ENCODE measurements around the gene ZNF665. TPM values are rescaled to one million over a fixed set of nuclear protein-coding genes. Genes with fewer than 3 reads are reported as not detected.

Gene ZNF665
- total RNA-seq, 4 donors from 2014 or later: 0.34 to 3.8 (median 1.3) TPM

DNA sequence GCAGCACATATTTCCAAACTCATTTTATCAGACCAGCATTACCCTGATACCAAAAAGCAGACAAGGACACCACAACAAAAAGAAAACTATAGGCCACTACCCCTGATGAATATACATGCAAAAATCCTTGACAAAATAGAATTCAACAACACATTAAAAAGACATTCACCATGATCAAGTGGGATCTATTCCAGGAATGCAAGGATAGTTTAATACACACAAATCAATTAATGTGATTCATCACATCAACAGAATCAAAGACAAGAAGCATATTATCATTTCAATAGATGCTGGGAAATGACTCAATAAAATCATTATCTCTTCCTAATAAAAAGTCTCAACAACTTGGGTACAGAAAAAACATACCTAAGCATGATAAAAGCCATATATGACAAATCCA, 45.5 kb downstream of the ZNF665 start:
- H3K27me3 ChIP-seq: no peaks in the 10 kb centered on the region
- peaks cover 0 to 93% (median 64%) of the 10 kb centered on the region in 3 donors for H3K9me3 ChIP-seq
- TF ChIP-seq POLR2A (IDR thresholded peaks at IDR 0.05) (no peak), CTCF (IDR thresholded peaks at IDR 0.05) (no peak)
- no peak overlapping the region for H3K4me3 ChIP-seq
- H3K4me1 ChIP-seq: no peaks in the 10 kb centered on the region
- intact Hi-C loops (cut with DNase I): no loop called here
- peaks cover 6 to 95% (median 14%) of the 10 kb centered on the region in 3 donors for H3K36me3 ChIP-seq
- DNase-seq: no peak
- no peak overlapping the region for H3K27ac ChIP-seq

DNA sequence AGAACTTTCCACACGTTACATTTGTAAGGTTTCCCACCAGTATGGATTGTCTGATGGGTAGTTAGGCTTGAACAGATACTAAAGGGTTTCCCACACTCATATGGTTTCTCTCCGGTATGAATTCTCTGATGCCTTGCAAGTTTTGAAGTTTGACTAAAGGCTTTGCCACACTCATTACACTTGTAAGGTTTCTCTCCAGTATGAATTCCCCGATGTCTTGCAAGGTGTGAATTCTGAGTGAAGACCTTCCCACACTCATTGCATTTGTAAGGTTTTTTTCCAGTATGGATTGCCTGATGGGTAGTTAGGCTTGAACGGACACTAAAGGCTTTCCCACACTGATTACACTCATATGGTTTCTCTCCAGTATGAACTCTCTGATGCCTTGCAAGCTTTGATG, 52.8 kb downstream of the ZNF665 start:
- Histone ChIP-seq H3K4me3 (no peak overlapping the region), H3K4me1 (no peaks in the 10 kb centered on the region), H3K36me3 (peaks cover 4 to 45% (median 14%) of the 10 kb centered on the region in 3 donors), H3K27ac (no peak overlapping the region), H3K9me3 (peaks cover 7 to 94% (median 64%) of the 10 kb centered on the region in 3 donors), H3K27me3 (no peaks in the 10 kb centered on the region)
- intact Hi-C loops (cut with DNase I): no loop called here
- no peak for TF ChIP-seq POLR2A (IDR thresholded peaks at IDR 0.05)
- DNase-seq: no peak
- WGBS, 2 donors: 92 to 97% methylated on average over 4 of the region's 4 CpGs

- Histone ChIP-seq H3K27ac (no peak overlapping the region), H3K27me3 (no peaks in the 10 kb centered on the region), H3K36me3 (peaks cover 1 to 10% (median 4%) of the 10 kb centered on the region in 3 donors), H3K4me1 (peaks cover 0 to 16% (median 0%) of the 10 kb centered on the region in 3 donors), H3K4me3 (no peak overlapping the region), H3K9me3 (peaks cover 7 to 78% (median 42%) of the 10 kb centered on the region in 3 donors)
- TF ChIP-seq CTCF (IDR thresholded peaks at IDR 0.05) (no peak), POLR2A (IDR thresholded peaks at IDR 0.05) (no peak)
- intact Hi-C loops (cut with DNase I): no loop called here
- DNase-seq: no peak
- 83% methylated on average over 3 of the region's 3 CpGs for WGBS, 2 donors
Measured at GRCh38 chr19:53136432-53136831, 56.7 kb downstream of the ZNF665 start.

DNA sequence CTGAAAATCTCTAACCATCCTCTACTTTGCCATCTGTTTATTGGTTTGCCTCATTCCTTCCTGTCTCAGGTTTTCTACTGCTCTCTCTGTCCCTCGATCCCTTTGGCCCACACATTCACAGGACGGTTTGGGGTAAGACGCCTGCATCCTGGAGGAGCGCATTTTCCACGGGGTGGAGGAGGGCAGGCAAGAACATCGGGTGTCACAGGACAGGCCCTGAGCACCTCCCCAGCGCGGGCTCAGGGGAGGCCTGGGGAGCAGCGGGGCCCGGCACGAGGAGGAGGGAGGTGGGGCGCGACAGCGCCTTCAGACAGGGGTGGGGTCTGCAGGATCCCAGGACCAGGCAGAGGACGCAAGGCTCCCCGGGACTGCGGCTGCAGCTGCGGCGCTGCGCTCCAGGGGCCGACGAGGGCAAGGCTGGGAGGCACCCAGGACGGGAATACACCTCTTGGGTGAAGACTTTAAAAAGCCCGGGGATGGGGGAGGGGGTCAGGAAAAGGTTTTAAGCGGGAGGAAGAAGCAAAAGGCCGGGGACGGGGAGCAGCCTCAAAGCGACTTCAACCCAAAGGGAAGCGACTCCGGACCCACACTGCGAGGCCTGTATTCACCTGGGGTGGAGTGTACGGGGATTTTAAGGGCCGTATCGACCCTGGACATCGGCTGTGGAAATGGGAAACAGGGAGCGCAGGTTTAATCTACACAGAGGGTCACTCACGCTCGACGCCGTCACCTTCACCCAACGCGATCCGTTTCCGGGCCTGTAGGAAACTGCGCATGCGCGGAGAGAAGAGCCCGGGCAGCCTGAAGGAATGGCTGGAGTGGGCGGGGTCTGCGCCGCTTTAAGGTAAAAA, 60.8 kb downstream of the ZNF665 start, which contains the start of gene ZNF415:
Gene ZNF415, minus strand, starts transcription at position 770 of the 851 bp plus-strand sequence. CDS start 10,234 bp downstream, outside the sequence.
- H3K4me3 ChIP-seq: peak within 1 kb of the TSS; percentile 36 to 66 (median 60)
- TF ChIP-seq CTCF (IDR thresholded peaks at IDR 0.05): peak in 1 of 6 experiments; percentile 9
- no peak for TF ChIP-seq POLR2A (IDR thresholded peaks at IDR 0.05)
- no peaks in the 10 kb centered on the region for H3K27me3 ChIP-seq
- DNase-seq: no peak
- WGBS, 2 donors: 4 to 7% methylated on average over 32 to 33 of the region's 51 CpGs
- intact Hi-C loops (cut with DNase I): no loop called here
- peaks cover 0 to 37% (median 4%) of the 10 kb centered on the region in 3 donors for H3K9me3 ChIP-seq
- no peaks in the 10 kb centered on the region for H3K36me3 ChIP-seq
- peaks cover 0 to 19% (median 0%) of the 10 kb centered on the region in 3 donors for H3K4me1 ChIP-seq
- peak within 1 kb of the TSS; percentile 38 to 77 (median 72) for H3K27ac ChIP-seq

- no peak for DNase-seq
- Histone ChIP-seq H3K36me3 (no peaks in the 10 kb centered on the region), H3K27ac (peak overlapping the region in 1 of 4 donors; percentile 74), H3K4me3 (peak overlapping the region; percentile 36 to 66 (median 60)), H3K4me1 (peaks cover 0 to 19% (median 0%) of the 10 kb centered on the region in 3 donors), H3K9me3 (peaks cover 0 to 31% (median 4%) of the 10 kb centered on the region in 3 donors), H3K27me3 (no peaks in the 10 kb centered on the region)
- 45 to 55% methylated on average over 6 of the region's 6 CpGs for WGBS, 2 donors
- intact Hi-C loops (cut with DNase I): no loop called here
- TF ChIP-seq POLR2A (IDR thresholded peaks at IDR 0.05): no peak
- TF ChIP-seq CTCF (IDR thresholded peaks at IDR 0.05): no peak
Measured at GRCh38 chr19:53131727-53132126, 61.4 kb downstream of the ZNF665 start.

All from esophagus squamous epithelium (tissue), 5 donors.